ENCODE results near the gene ADGRG3. TPM values are rescaled to one million over a fixed set of nuclear protein-coding genes. Genes with fewer than 3 reads are reported as not detected.

The ADGRG3 gene, protein sequence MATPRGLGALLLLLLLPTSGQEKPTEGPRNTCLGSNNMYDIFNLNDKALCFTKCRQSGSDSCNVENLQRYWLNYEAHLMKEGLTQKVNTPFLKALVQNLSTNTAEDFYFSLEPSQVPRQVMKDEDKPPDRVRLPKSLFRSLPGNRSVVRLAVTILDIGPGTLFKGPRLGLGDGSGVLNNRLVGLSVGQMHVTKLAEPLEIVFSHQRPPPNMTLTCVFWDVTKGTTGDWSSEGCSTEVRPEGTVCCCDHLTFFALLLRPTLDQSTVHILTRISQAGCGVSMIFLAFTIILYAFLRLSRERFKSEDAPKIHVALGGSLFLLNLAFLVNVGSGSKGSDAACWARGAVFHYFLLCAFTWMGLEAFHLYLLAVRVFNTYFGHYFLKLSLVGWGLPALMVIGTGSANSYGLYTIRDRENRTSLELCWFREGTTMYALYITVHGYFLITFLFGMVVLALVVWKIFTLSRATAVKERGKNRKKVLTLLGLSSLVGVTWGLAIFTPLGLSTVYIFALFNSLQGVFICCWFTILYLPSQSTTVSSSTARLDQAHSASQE
- total RNA-seq, result 10 to 100 TPM in 2 of 4 donors, 1 to 10 TPM in 2; 3.8 to 14.2 (median 8.2) TPM

DNA sequence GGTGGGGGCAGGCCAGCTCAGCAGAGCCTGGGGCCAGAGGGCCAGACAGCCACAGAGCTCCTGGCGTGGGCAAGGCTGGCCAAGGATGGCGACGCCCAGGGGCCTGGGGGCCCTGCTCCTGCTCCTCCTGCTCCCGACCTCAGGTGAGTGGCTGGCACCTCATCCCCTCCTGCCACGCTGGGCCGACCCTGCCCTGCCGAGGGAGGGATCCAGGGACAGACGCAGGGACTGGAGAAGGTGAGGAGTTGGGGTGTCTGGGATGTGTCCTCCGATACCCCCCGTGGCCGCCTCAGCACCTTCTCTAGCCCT, at the start of gene ADGRG3:
ADGRG3 (plus strand) TSS at position 44 of the 309 bp plus-strand sequence; CDS start at position 86, 42 bp downstream.
- Histone ChIP-seq H3K4me1 (no peaks in the 10 kb centered on the region), H3K27me3 (no peaks in the 10 kb centered on the region), H3K4me3 (replicated peaks in 1 of 3) (no peak within 1 kb of the TSS), H3K27ac (peak within 1 kb of the TSS in 1 of 3 donors; percentile 38), H3K9me3 (no peaks in the 10 kb centered on the region), H3K36me3 (peaks cover 16% of the 10 kb centered on the region in 2 donors)
- intact Hi-C loops (cut with DNase I), result no loop called here
- 83 to 91% methylated on average over 7 to 9 of the region's 11 CpGs for WGBS, 2 donors
- DNase-seq, result no peak
- TF ChIP-seq POLR2A (IDR thresholded peaks at IDR 0.05), result no peak
- TF ChIP-seq CTCF (IDR thresholded peaks at IDR 0.05), result no peak

DNA sequence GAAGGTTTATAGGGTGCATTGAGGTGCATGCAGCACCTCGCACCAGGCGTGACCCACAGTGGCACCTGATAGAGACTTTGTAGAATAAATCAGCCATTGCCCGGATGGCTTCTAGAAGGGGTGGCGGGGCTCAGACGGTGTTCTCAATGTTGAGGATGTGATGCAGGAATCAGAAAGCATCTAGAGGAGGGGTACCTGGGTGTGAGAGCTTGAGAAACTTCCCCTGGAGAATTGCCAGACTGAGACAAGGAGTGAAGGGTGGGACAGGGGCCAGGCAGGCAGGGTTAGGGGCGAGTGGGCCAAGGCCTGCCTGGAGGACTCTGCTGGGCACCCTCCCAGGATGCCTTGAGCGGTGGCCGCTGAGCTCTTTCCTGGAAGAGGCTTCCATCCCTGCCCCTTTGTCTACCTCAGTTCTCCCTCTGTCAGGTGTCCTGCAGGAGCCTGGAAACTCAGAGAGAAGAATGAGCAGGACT, 48.9 kb upstream of the ADGRG3 start:
- peaks cover 49 to 65% of the 10 kb centered on the region in 2 donors for H3K4me1 ChIP-seq
- no peaks in the 10 kb centered on the region for H3K36me3 ChIP-seq
- no peaks in the 10 kb centered on the region for H3K27me3 ChIP-seq
- intact Hi-C loops (cut with DNase I), result no loop called here
- H3K4me3 ChIP-seq (replicated peaks in 1 of 3), result peak overlapping the region in 1 of 3 donors; percentile 36
- 54 to 77% methylated on average over 6 to 8 of the region's 8 CpGs for WGBS, 2 donors
- peak overlapping the region; percentile 94 to 99 (median 98) for H3K27ac ChIP-seq
- TF ChIP-seq CTCF (IDR thresholded peaks at IDR 0.05) (no peak), POLR2A (IDR thresholded peaks at IDR 0.05) (no peak)
- no peak for DNase-seq
- H3K9me3 ChIP-seq, result no peaks in the 10 kb centered on the region

DNA sequence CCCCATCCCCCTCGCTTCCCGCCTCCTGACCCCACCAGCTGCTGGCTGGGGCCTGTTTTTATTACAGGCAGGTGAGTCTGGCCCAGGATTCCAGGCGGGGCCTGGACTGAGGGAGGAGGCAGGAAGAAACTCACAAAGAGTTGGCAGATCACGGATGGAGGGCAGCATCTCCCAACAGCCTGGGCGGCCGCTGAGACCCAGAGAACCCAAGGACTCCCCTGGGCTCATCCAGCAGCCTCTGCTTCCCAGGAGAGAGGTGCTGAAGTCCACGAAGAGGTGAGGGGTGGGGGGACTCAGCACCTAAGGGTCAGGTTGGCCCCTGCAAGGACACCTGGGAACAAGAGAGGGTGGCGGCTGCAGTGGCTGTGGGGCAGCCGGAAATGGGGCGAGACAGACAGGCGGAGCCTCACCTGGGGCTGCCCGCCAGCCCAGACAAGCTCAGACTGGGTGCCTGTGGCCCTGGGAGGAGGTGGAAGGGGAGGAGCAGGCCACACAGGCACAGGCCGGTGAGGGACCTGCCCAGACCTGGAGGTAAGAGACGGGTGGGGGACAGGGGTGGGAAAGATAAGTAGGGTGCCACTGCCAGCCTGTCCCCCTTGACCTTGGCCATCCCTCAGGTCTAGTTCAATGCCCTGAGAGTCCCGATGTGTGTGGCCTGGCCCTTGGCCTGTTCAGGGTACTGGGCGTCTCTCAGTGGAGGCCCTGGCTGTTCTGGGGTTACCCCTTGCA, 48.3 kb upstream of the ADGRG3 start:
- TF ChIP-seq CTCF (IDR thresholded peaks at IDR 0.05), result no peak
- peak; percentile 11 to 90 for TF ChIP-seq POLR2A (IDR thresholded peaks at IDR 0.05)
- Histone ChIP-seq H3K9me3 (no peaks in the 10 kb centered on the region), H3K36me3 (no peaks in the 10 kb centered on the region), H3K4me1 (peaks cover 55 to 69% of the 10 kb centered on the region in 2 donors), H3K4me3 (replicated peaks in 1 of 3) (peak overlapping the region; percentile 11 to 59 (median 36)), H3K27ac (peak overlapping the region; percentile 94 to 99 (median 98)), H3K27me3 (no peaks in the 10 kb centered on the region)
- intact Hi-C loops (cut with DNase I), result no loop called here
- WGBS, 2 donors, result 26 to 48% methylated on average over 11 to 13 of the region's 16 CpGs
- DNase-seq, result peak; percentile 92 to 94

DNA sequence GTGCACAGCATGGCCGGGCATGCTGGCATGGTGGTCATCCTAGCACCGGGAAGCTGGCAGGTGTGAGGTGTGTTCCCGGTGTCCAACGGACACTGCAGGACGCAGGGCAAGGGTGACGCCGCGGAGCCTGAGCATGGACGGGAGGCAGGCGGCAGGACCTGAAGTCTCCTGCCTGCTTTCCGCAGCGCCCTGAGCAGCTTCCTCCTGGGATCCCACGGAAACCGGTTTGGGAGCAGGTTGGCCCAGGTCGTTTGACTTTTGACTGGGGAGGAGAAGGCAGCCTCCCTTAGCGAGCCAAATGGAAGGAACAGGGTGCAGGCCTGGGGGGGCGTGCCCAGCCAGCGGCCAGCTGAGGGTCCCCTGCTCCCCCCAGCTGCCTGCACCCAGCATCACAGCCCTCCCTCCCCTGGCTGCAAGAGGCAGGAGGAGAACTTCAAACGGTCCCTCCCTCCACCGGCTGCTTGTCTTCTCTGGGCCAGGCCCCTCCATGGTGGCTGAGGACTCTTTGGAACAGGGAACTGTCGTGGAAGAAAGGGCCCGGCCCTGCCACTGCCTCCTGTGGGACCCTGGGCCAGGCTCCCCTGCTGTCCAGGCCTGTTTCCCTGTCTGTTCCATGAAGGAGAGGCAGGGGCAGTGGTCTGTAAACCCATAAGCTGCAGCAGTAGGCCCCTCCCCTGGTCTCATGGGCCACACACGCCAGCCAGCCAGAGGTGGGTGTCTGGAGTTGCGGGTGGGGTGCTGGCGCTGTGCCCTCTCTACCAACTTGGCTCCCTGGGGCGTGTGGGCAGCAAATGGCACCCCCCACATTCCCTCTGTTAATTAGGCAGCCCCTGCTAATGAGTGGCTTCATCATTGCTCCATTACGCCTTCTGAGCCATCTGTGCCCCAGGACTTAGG, 47.5 kb upstream of the ADGRG3 start:
- DNase-seq, result peak; percentile 55 to 58
- Histone ChIP-seq H3K9me3 (no peaks in the 10 kb centered on the region), H3K27ac (peak overlapping the region; percentile 94 to 99 (median 98)), H3K4me1 (peaks cover 63 to 77% of the 10 kb centered on the region in 2 donors), H3K36me3 (no peaks in the 10 kb centered on the region), H3K4me3 (replicated peaks in 1 of 3) (peak overlapping the region; percentile 11 to 59 (median 36)), H3K27me3 (no peaks in the 10 kb centered on the region)
- WGBS, 2 donors, result 28 to 50% methylated on average over 3 to 14 of the region's 27 CpGs
- intact Hi-C loops (cut with DNase I), result no loop called here
- TF ChIP-seq POLR2A (IDR thresholded peaks at IDR 0.05) (peak in 1 of 2 donors; percentile 42), CTCF (IDR thresholded peaks at IDR 0.05) (no peak)

Measured in thyroid gland (tissue), 4 donors.